Neuronal stem cell (in vitro differentiated cells): ENCODE results near the gene OS9.

Source experiments
- DNase-seq: peaks from one replicate; pipeline ENCODE4 v3.0.0-alpha.2; 2013; ENCODE audit warnings: low spot score
- H2AFZ ChIP-seq: one replicate; pipeline ENCODE4 v1.6.1; 2013; ENCODE audit warnings: mild to moderate bottlenecking, low read length, inconsistent platforms
- H2AK5ac ChIP-seq: 2 replicates; pipeline ENCODE4 v1.6.1; 2013; ENCODE audit warnings: low read depth, mild to moderate bottlenecking, inconsistent platforms, low read length, moderate library complexity, mixed read lengths
- H2BK120ac ChIP-seq: 2 replicates; pipeline ENCODE4 v1.6.1; 2013; ENCODE audit warnings: low read depth, mild to moderate bottlenecking, inconsistent platforms, low read length, moderate library complexity, mixed read lengths
- H2BK12ac ChIP-seq: one replicate; pipeline ENCODE4 v1.6.1; 2013; ENCODE audit warnings: low read length, inconsistent platforms
- H2BK15ac ChIP-seq: 2 replicates; pipeline ENCODE4 v1.6.1; 2013; ENCODE audit warnings: mild to moderate bottlenecking, low read length, inconsistent platforms, mixed read lengths
- H2BK5ac ChIP-seq: one replicate; pipeline ENCODE4 v1.6.1; 2013; ENCODE audit warnings: inconsistent platforms, mild to moderate bottlenecking, low read length, moderate library complexity
- H3K14ac ChIP-seq: one replicate; pipeline ENCODE4 v1.6.1; 2013; ENCODE audit warnings: low read length, inconsistent platforms
- H3K18ac ChIP-seq: 2 replicates; pipeline ENCODE4 v1.6.1; 2013; ENCODE audit warnings: low read length, inconsistent platforms
- H3K23ac ChIP-seq: 2 replicates; pipeline ENCODE4 v1.6.1; 2013; ENCODE audit warnings: low read depth, mild to moderate bottlenecking, mixed read lengths, low read length, inconsistent platforms; ENCODE audit not compliant: poor library complexity
- H3K27ac ChIP-seq: replicated peaks from 3 replicates; pipeline ENCODE4 v1.5.1; 2013; ENCODE audit warnings: low read length, inconsistent platforms
- H3K27me3 ChIP-seq, 3 experiments: 2 replicates each; pipeline ENCODE4 v1.6.1; 2013; ENCODE audit warnings: low read length in 3 of 3, mild to moderate bottlenecking in 2 of 3, inconsistent platforms in 1 of 3, low read depth in 1 of 3, mixed read lengths in 1 of 3, moderate library complexity in 1 of 3; ENCODE audit not compliant: control insufficient read depth in 3 of 3, insufficient read depth in 3 of 3
- H3K36me3 ChIP-seq, 2 donors: replicated peaks in 1 of 2; 2 replicates each; pipeline ENCODE4 v1.6.1; 2013; ENCODE audit warnings: low read length in 2 of 2; ENCODE audit not compliant: control insufficient read depth in 2 of 2, insufficient read depth in 2 of 2
- H3K4ac ChIP-seq: 2 replicates; pipeline ENCODE4 v1.6.1; 2013; ENCODE audit warnings: inconsistent platforms, mild to moderate bottlenecking, low read length, moderate library complexity
- H3K4me1 ChIP-seq, 2 donors: 1 replicate in 1 of 2; 2 replicates in 1 of 2; pipeline ENCODE4 v1.6.1; 2013; ENCODE audit warnings: low read length in 2 of 2, low read depth in 1 of 2; ENCODE audit not compliant: control insufficient read depth in 2 of 2, insufficient read depth in 1 of 2
- H3K4me2 ChIP-seq: one replicate; pipeline ENCODE4 v1.6.1; 2013; ENCODE audit warnings: mild to moderate bottlenecking, low read length, inconsistent platforms; ENCODE audit not compliant: insufficient read depth, poor library complexity, severe bottlenecking
- H3K4me3 ChIP-seq, 2 donors: 2 replicates each; pipeline ENCODE4 v1.5.1; 2013; ENCODE audit warnings: low read length in 2 of 2, mild to moderate bottlenecking in 2 of 2, inconsistent platforms in 1 of 2, moderate library complexity in 1 of 2
- H3K79me1 ChIP-seq: one replicate; pipeline ENCODE4 v1.6.1; 2013; ENCODE audit warnings: low read depth, mild to moderate bottlenecking, inconsistent platforms, low read length, moderate library complexity
- H3K9ac ChIP-seq: one replicate; pipeline ENCODE4 v1.6.1; 2013; ENCODE audit warnings: mild to moderate bottlenecking, low read depth, low read length, inconsistent platforms; ENCODE audit not compliant: poor library complexity
- H3K9me3 ChIP-seq, 2 donors: replicated peaks in 1 of 2; 2 replicates each; pipeline versions ENCODE3 to v1.6.1; 2013; ENCODE audit warnings: low read length in 2 of 2, mild to moderate bottlenecking in 2 of 2, inconsistent platforms in 1 of 2, low read depth in 1 of 2, mixed read lengths in 1 of 2, moderate library complexity in 1 of 2; ENCODE audit not compliant: control insufficient read depth in 2 of 2, insufficient read depth in 1 of 2
- H4K8ac ChIP-seq: one replicate; pipeline ENCODE4 v1.6.1; 2013; ENCODE audit warnings: low read depth, mild to moderate bottlenecking, inconsistent platforms, low read length, moderate library complexity
- H4K91ac ChIP-seq: one replicate; pipeline ENCODE4 v1.6.1; 2013; ENCODE audit warnings: low read length, low read depth, mild to moderate bottlenecking, inconsistent platforms; ENCODE audit not compliant: poor library complexity
- WGBS, 2 donors: extraction: QIAGEN DNeasy Blood & Tissue Kit; methylation state at CpG; one replicate each; pipeline ENCODE4 v1.1.7; 2013; ENCODE audit warnings: missing lambda C conversion rate in 2 of 2, mixed read lengths in 1 of 2; ENCODE audit not compliant: insufficient read length in 2 of 2, insufficient replicate concordance in 1 of 2; ENCODE audit errors: extremely low coverage in 2 of 2; 5-methylcytosine and 5-hydroxymethylcytosine counted together

OS9 gene

GRCh38 chr12:57722716-57723629, 29.0 kb downstream of the OS9 start:
- Histone ChIP-seq H3K14ac (no peak overlapping the region), H3K4me2 (no peak overlapping the region), H2AFZ (no peak overlapping the region), H3K9ac (no peak overlapping the region), H3K18ac (no peak overlapping the region), H3K4ac (no peak overlapping the region), H3K4me3 (no peak overlapping the region), H2BK5ac (no peak overlapping the region), H3K27me3 (peaks cover 0 to 39% (median 18%) of the 10 kb centered on the region in 3 experiments), H3K4me1 (peaks cover 0 to 7% of the 10 kb centered on the region in 2 donors), H2AK5ac (no peak overlapping the region), H3K23ac (no peak overlapping the region), H3K79me1 (no peaks in the 10 kb centered on the region), H4K91ac (no peak overlapping the region), H2BK12ac (no peak overlapping the region), H3K27ac (no peak overlapping the region), H2BK15ac (no peak overlapping the region), H4K8ac (no peak overlapping the region), H2BK120ac (no peak overlapping the region), H3K36me3 (peaks cover 13 to 62% of the 10 kb centered on the region in 2 donors), H3K9me3 (peaks cover 0 to 3% of the 10 kb centered on the region in 2 donors)
- no CpG with 5 or more reads among the region's 11 CpGs for WGBS, 2 donors
- DNase-seq: no peak

- peaks cover 0 to 3% of the 10 kb centered on the region in 2 donors for H3K9me3 ChIP-seq
- H4K91ac ChIP-seq: no peak overlapping the region
- no peak overlapping the region for H2BK120ac ChIP-seq
- H2AFZ ChIP-seq: no peak overlapping the region
- H3K9ac ChIP-seq: no peak overlapping the region
- no peak overlapping the region for H3K23ac ChIP-seq
- H3K36me3 ChIP-seq: peaks cover 10 to 56% of the 10 kb centered on the region in 2 donors
- no peaks in the 10 kb centered on the region for H3K79me1 ChIP-seq
- H3K27me3 ChIP-seq: peaks cover 0 to 45% (median 18%) of the 10 kb centered on the region in 3 experiments
- no peak overlapping the region for H3K4me3 ChIP-seq
- H3K14ac ChIP-seq: no peak overlapping the region
- H3K4me2 ChIP-seq: no peak overlapping the region
- H2AK5ac ChIP-seq: no peak overlapping the region
- H3K27ac ChIP-seq: no peak overlapping the region
- H2BK12ac ChIP-seq: no peak overlapping the region
- no peak overlapping the region for H3K18ac ChIP-seq
- no peak overlapping the region for H2BK15ac ChIP-seq
- no peak overlapping the region for H3K4ac ChIP-seq
- H2BK5ac ChIP-seq: no peak overlapping the region
- no CpG with 5 or more reads among the region's 2 CpGs for WGBS, 2 donors
- peaks cover 0 to 7% of the 10 kb centered on the region in 2 donors for H3K4me1 ChIP-seq
- no peak overlapping the region for H4K8ac ChIP-seq
- DNase-seq: no peak
Observed at GRCh38 chr12:57723630-57723962, 29.7 kb downstream of the OS9 start.

- Histone ChIP-seq H2AK5ac (no peak overlapping the region), H3K27me3 (peaks cover 0 to 49% (median 18%) of the 10 kb centered on the region in 3 experiments)
- WGBS, 2 donors: no CpG with 5 or more reads among the region's 12 CpGs
Observed at GRCh38 chr12:57724003-57724935, 30.3 kb downstream of the OS9 start.

More at GRCh38 chr12:57724003-57724935, 30.3 kb downstream of the OS9 start:
- no peak overlapping the region for H3K14ac ChIP-seq
- H2BK120ac ChIP-seq: no peak overlapping the region
- H3K4me2 ChIP-seq: no peak overlapping the region
- H4K8ac ChIP-seq: no peak overlapping the region
- H3K18ac ChIP-seq: no peak overlapping the region
- DNase-seq: no peak
- H3K4me3 ChIP-seq: no peak overlapping the region
- no peak overlapping the region for H4K91ac ChIP-seq
- peaks cover 0 to 3% of the 10 kb centered on the region in 2 donors for H3K9me3 ChIP-seq
- H3K4me1 ChIP-seq: peaks cover 0 to 7% of the 10 kb centered on the region in 2 donors
- no peak overlapping the region for H3K27ac ChIP-seq
- no peak overlapping the region for H2AFZ ChIP-seq
- no peak overlapping the region for H2BK15ac ChIP-seq
- peaks cover 9 to 51% of the 10 kb centered on the region in 2 donors for H3K36me3 ChIP-seq
- H2BK12ac ChIP-seq: no peak overlapping the region
- no peaks in the 10 kb centered on the region for H3K79me1 ChIP-seq
- no peak overlapping the region for H3K4ac ChIP-seq
- no peak overlapping the region for H2BK5ac ChIP-seq
- no peak overlapping the region for H3K9ac ChIP-seq
- peak overlapping the region; percentile 26 for H3K23ac ChIP-seq
